ENCODE results near the gene ZSWIM2.
"Not testable (repeated sequence)": the region's sequence is repeated elsewhere in the genome, so short reads cannot be mapped to it uniquely, and the experiment has no call there.

Gene ZSWIM2

GRCh38 chr2:186841940-186842339 is 7.0 kb downstream of the ZSWIM2 start:
- DNase-seq, result no peak

- DNase-seq, result no peak
Observed at GRCh38 chr2:186835628-186836027, 13.3 kb downstream of the ZSWIM2 start.

GRCh38 chr2:186827862-186828492 is 21.0 kb downstream of the ZSWIM2 start:
- no peak for DNase-seq

- no peak for DNase-seq
Observed at GRCh38 chr2:186827411-186827810, 21.6 kb downstream of the ZSWIM2 start.

GRCh38 chr2:186822323-186822722 is 26.6 kb downstream of the ZSWIM2 start:
- DNase-seq, result no peak

- DNase-seq, result no peak
Observed at GRCh38 chr2:186820303-186820702, 28.7 kb downstream of the ZSWIM2 start.

- not testable (repeated sequence) for DNase-seq
Observed at GRCh38 chr2:186811760-186812159, 37.2 kb downstream of the ZSWIM2 start.

GRCh38 chr2:186806591-186806990 is 42.4 kb downstream of the ZSWIM2 start:
- no peak for DNase-seq

GRCh38 chr2:186798604-186799003 is 50.4 kb downstream of the ZSWIM2 start:
- not testable (repeated sequence) for DNase-seq

GRCh38 chr2:186784930-186785329 is 64.0 kb downstream of the ZSWIM2 start:
- DNase-seq, result no peak

GRCh38 chr2:186783254-186783653 is 65.7 kb downstream of the ZSWIM2 start:
- DNase-seq, result no peak

- DNase-seq, result no peak
Observed at GRCh38 chr2:186780701-186781316, 68.2 kb downstream of the ZSWIM2 start.

Data from T-helper 9 cell (primary cell).